Ectodermal cell (in vitro differentiated cells): ENCODE measurements around the gene AMOT.

Experiments
- H3K27ac ChIP-seq: 2 replicates; pipeline ENCODE4 v1.7.0; 2013; ENCODE audit warnings: mild to moderate bottlenecking, low read depth, low read length; ENCODE audit not compliant: insufficient read depth, poor library complexity, severe bottlenecking
- H3K27me3 ChIP-seq: 2 replicates; pipeline ENCODE4 v1.7.0; 2013; ENCODE audit warnings: mild to moderate bottlenecking, low read length; ENCODE audit not compliant: insufficient read depth, control insufficient read depth, poor library complexity, severe bottlenecking
- H3K36me3 ChIP-seq: one replicate; pipeline ENCODE4 v1.7.0; 2013; ENCODE audit warnings: low read length; ENCODE audit not compliant: control insufficient read depth, insufficient read depth
- H3K4me1 ChIP-seq: one replicate; pipeline ENCODE4 v1.7.0; 2013; ENCODE audit warnings: low read length; ENCODE audit not compliant: control insufficient read depth, insufficient read depth
- H3K4me3 ChIP-seq: 2 replicates; pipeline ENCODE4 v1.7.0; 2013; ENCODE audit warnings: low read depth, low read length, control low read depth; ENCODE audit not compliant: insufficient read depth
- H3K9me3 ChIP-seq: 2 replicates; pipeline ENCODE4 v1.7.0; 2013; ENCODE audit warnings: mild to moderate bottlenecking, low read length, moderate library complexity; ENCODE audit not compliant: control insufficient read depth
- whole genome bisulfite sequencing, 2 experiments: methylation state at CpG; one replicate each; pipeline ENCODE4 v1.1.7; 2013; ENCODE audit warnings: missing lambda C conversion rate in 2 of 2; 5-methylcytosine and 5-hydroxymethylcytosine counted together

AMOT gene

GRCh38 chrX:112826023-112826422, 14.6 kb downstream of the AMOT start:
- Histone ChIP-seq H3K4me3 (no peak overlapping the region), H3K9me3 (no peaks in the 10 kb centered on the region), H3K4me1 (no peaks in the 10 kb centered on the region), H3K27ac (no peak overlapping the region), H3K36me3 (no peaks in the 10 kb centered on the region), H3K27me3 (no peaks in the 10 kb centered on the region)

GRCh38 chrX:112822892-112823291, 17.7 kb downstream of the AMOT start:
- H3K27ac ChIP-seq, result no peak overlapping the region
- 89 to 91% methylated on average over 7 of the region's 7 CpGs for WGBS, 2 experiments
- no peaks in the 10 kb centered on the region for H3K27me3 ChIP-seq
- no peak overlapping the region for H3K4me3 ChIP-seq
- no peaks in the 10 kb centered on the region for H3K9me3 ChIP-seq
- H3K4me1 ChIP-seq, result no peaks in the 10 kb centered on the region
- H3K36me3 ChIP-seq, result no peaks in the 10 kb centered on the region

GRCh38 chrX:112820364-112821268, 20.0 kb downstream of the AMOT start:
- Histone ChIP-seq H3K4me3 (no peak overlapping the region), H3K36me3 (no peaks in the 10 kb centered on the region), H3K9me3 (no peaks in the 10 kb centered on the region), H3K27me3 (no peaks in the 10 kb centered on the region), H3K4me1 (no peaks in the 10 kb centered on the region), H3K27ac (no peak overlapping the region)
- 97 to 100% methylated on average over 1 to 3 of the region's 3 CpGs for WGBS, 2 experiments

DNA sequence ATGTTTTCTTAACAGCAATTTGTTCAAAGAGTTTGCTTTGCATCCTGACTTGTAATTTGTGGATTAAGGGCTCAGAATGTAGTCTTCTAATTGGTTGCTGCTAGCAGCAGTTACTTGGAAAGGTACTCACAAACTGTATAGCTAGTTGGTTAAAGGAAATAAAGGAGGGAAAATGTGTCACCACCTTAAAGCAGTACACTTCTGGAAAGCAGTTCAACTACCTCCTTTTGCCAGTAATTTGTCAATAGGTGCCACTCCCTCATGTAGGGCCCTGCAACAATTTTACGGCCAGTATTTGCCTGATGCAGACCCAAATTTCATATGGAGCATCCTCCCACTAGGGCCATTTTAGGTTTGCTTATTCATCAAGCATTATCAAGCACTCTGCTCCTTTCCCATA, 20.8 kb downstream of the AMOT start:
- WGBS, 2 experiments, result 87 to 100% methylated on average over 1 of the region's 1 CpG
- no peaks in the 10 kb centered on the region for H3K36me3 ChIP-seq
- no peak overlapping the region for H3K27ac ChIP-seq

GRCh38 chrX:112819008-112819640, 21.5 kb downstream of the AMOT start:
- Histone ChIP-seq H3K27me3 (no peaks in the 10 kb centered on the region), H3K27ac (no peak overlapping the region), H3K4me1 (no peaks in the 10 kb centered on the region), H3K9me3 (no peaks in the 10 kb centered on the region), H3K4me3 (no peak overlapping the region), H3K36me3 (no peaks in the 10 kb centered on the region)
- 80 to 86% methylated on average over 2 of the region's 2 CpGs for WGBS, 2 experiments

More for the DNA sequence above, 20.8 kb downstream of the AMOT start:
- H3K4me1 ChIP-seq, result no peaks in the 10 kb centered on the region
- H3K9me3 ChIP-seq, result no peaks in the 10 kb centered on the region
- no peaks in the 10 kb centered on the region for H3K27me3 ChIP-seq
- no peak overlapping the region for H3K4me3 ChIP-seq

DNA sequence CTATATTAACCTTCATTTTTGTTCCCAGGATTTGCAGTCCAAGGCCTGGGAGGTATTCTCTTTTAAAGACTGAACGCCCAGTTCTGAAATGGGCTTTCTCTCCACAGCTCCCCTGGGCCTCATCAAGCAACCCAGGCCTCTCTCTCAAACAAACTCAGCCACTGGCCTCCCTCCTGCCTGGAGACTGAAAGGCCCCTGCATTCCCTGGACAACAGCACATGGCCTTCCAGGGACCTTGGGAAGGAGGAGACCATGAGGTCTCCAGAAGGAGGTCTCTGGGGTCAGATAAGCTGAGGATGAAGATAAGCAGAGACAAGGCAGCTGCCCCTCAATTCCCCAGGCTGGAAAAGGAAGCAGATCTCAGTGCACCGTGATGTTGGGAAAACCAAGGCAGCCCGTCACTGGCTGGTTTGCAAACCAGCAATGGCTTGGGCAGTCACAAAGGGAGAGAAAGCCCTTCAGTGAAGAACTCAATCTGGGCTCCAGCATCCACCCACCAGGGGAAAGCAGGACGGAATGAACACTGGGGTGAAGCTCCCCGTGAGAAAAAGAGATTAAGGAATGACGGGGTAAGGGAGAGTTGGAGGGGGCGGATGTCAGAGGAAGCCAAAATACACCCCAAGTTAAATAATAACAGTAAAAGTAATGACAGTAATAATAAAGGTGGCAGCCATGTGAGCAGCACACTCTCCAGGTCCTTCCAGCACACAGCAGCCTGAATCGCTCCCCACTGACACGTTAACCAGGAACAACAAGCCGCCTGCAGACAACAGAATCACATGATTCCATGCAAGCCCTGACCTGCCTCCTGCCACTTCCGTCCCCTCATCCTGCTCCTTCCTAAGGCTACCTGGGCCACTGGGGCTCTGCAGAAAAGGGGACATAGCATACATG, 22.3 kb downstream of the AMOT start:
- no peaks in the 10 kb centered on the region for H3K4me1 ChIP-seq
- 55 to 56% methylated on average over 7 to 8 of the region's 11 CpGs for WGBS, 2 experiments
- H3K9me3 ChIP-seq, result no peaks in the 10 kb centered on the region
- no peak overlapping the region for H3K4me3 ChIP-seq
- H3K27ac ChIP-seq, result no peak overlapping the region
- no peaks in the 10 kb centered on the region for H3K36me3 ChIP-seq
- H3K27me3 ChIP-seq, result no peaks in the 10 kb centered on the region

DNA sequence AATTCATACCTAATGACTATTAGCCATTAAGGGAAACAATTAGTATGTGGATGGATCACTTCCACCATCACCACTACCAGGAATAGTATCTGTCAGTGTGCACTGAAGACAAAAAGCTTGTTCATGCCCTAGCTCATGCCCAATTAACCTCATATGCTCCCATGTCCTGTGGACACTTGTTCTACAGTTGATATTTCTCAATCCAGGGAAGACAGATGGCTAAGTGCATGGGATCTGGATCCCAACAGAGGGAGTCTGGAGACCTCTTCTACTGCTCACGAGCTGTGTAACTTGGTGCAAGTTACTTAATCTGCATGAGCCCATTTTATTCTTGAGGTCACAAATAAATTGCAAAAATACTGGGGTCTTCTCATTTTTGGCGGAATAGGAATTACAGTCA, 23.7 kb downstream of the AMOT start:
- H3K27me3 ChIP-seq, result no peaks in the 10 kb centered on the region
- no peaks in the 10 kb centered on the region for H3K4me1 ChIP-seq
- no peak overlapping the region for H3K4me3 ChIP-seq
- H3K27ac ChIP-seq, result no peak overlapping the region
- 79 to 97% methylated on average over 1 to 2 of the region's 2 CpGs for WGBS, 2 experiments
- no peaks in the 10 kb centered on the region for H3K36me3 ChIP-seq
- H3K9me3 ChIP-seq, result no peaks in the 10 kb centered on the region

DNA sequence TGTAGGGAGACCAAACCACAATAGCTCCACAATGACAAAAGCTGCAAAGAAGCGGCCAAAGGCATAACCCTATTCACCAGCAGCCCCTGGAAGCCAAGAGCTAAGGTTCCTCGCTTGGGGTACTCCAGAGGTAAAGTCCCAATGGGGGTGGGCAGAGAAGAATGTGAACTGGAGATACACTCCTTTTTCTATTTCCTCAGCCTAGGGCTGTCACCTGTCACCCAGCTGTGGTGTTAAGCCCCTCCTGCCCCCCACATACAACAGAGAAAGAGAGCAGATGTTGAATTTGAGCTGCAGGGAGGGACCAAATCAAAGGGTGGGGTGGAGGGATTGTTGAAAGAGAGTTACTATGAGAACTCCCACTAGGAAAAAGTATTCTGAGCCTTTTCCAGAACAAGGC, 26.1 kb downstream of the AMOT start:
- WGBS, 2 experiments, result 73% methylated on average over 2 of the region's 2 CpGs; no CpG with 5 or more reads in 1 of the 2 experiments
- no peaks in the 10 kb centered on the region for H3K4me1 ChIP-seq

GRCh38 chrX:112812741-112813140, 27.9 kb downstream of the AMOT start:
- Histone ChIP-seq H3K27ac (no peak overlapping the region), H3K36me3 (no peaks in the 10 kb centered on the region), H3K4me3 (no peak overlapping the region), H3K27me3 (no peaks in the 10 kb centered on the region), H3K9me3 (no peaks in the 10 kb centered on the region), H3K4me1 (no peaks in the 10 kb centered on the region)
- 89 to 94% methylated on average over 4 of the region's 4 CpGs for WGBS, 2 experiments

More for the DNA sequence above, 26.1 kb downstream of the AMOT start:
- H3K4me3 ChIP-seq, result no peak overlapping the region
- no peaks in the 10 kb centered on the region for H3K36me3 ChIP-seq
- no peaks in the 10 kb centered on the region for H3K27me3 ChIP-seq
- no peaks in the 10 kb centered on the region for H3K9me3 ChIP-seq
- no peak overlapping the region for H3K27ac ChIP-seq
